Mesenchymal stem cell (in vitro differentiated cells and primary cell): ENCODE data around the gene MACROD2.
"Not testable (repeated sequence)": the region's sequence is repeated elsewhere in the genome, so short reads cannot be mapped to it uniquely, and the experiment has no call there.

ENCODE experiments used
- DNase-seq: peaks from one replicate; pipeline ENCODE4 v3.0.0-alpha.2; 2013
- H2AFZ ChIP-seq: one replicate; pipeline ENCODE4 v1.6.1; 2013; ENCODE audit warnings: low read depth, mild to moderate bottlenecking, control low read depth, inconsistent platforms, low read length, moderate library complexity
- H2AK5ac ChIP-seq: 2 replicates; pipeline ENCODE4 v1.6.1; 2013; ENCODE audit warnings: low read length, moderate library complexity, mild to moderate bottlenecking, inconsistent platforms; ENCODE audit not compliant: severe bottlenecking
- H2BK120ac ChIP-seq: one replicate; pipeline ENCODE4 v1.6.1; 2013; ENCODE audit warnings: low read depth, mild to moderate bottlenecking, inconsistent platforms, low read length, moderate library complexity
- H2BK12ac ChIP-seq, 2 experiments: one replicate each; pipeline ENCODE4 v1.6.1; 2013; ENCODE audit warnings: inconsistent platforms in 2 of 2, low read length in 2 of 2, mild to moderate bottlenecking in 2 of 2, moderate library complexity in 2 of 2, control low read depth in 1 of 2
- H2BK15ac ChIP-seq: one replicate; pipeline ENCODE4 v1.6.1; 2013; ENCODE audit warnings: mild to moderate bottlenecking, low read depth, inconsistent platforms; ENCODE audit not compliant: poor library complexity, severe bottlenecking
- H2BK5ac ChIP-seq: 2 replicates; pipeline ENCODE4 v1.6.1; 2013; ENCODE audit warnings: low read depth, mild to moderate bottlenecking, low read length, control low read depth, inconsistent platforms; ENCODE audit not compliant: poor library complexity, severe bottlenecking
- H3K14ac ChIP-seq, 2 experiments: one replicate each; pipeline ENCODE4 v1.6.1; 2013; ENCODE audit warnings: inconsistent platforms in 2 of 2, low read length in 2 of 2, control low read depth in 1 of 2, mild to moderate bottlenecking in 1 of 2, moderate library complexity in 1 of 2
- H3K18ac ChIP-seq, 2 experiments: one replicate each; pipeline ENCODE4 v1.6.1; 2013; ENCODE audit warnings: inconsistent platforms in 2 of 2, low read length in 2 of 2, control low read depth in 1 of 2, low read depth in 1 of 2, mild to moderate bottlenecking in 1 of 2
- H3K23ac ChIP-seq, 2 experiments: one replicate each; pipeline ENCODE4 v1.6.1; 2013; ENCODE audit warnings: inconsistent platforms in 2 of 2, low read length in 2 of 2, mild to moderate bottlenecking in 2 of 2, moderate library complexity in 2 of 2, control low read depth in 1 of 2
- H3K27ac ChIP-seq: 2 replicates; pipeline ENCODE4 v1.5.1; 2013; ENCODE audit warnings: mild to moderate bottlenecking, moderate library complexity, low read length, control low read depth, inconsistent platforms; ENCODE audit not compliant: poor library complexity, severe bottlenecking
- H3K27me3 ChIP-seq, 2 experiments: 2 replicates each; pipeline versions ENCODE4 v1.6.1 to v1.7.0; 2013; ENCODE audit warnings: low read length in 2 of 2, mild to moderate bottlenecking in 2 of 2, moderate library complexity in 2 of 2, control low read depth in 1 of 2, inconsistent platforms in 1 of 2; ENCODE audit not compliant: control insufficient read depth in 1 of 2, insufficient read depth in 1 of 2
- H3K36me3 ChIP-seq, 2 experiments: 2 replicates each; pipeline versions ENCODE4 v1.6.1 to v1.7.0; 2013; ENCODE audit warnings: low read length in 2 of 2, control low read depth in 1 of 2, inconsistent platforms in 1 of 2, low read depth in 1 of 2, mild to moderate bottlenecking in 1 of 2; ENCODE audit not compliant: insufficient read depth in 2 of 2, control insufficient read depth in 1 of 2
- H3K4ac ChIP-seq, 2 experiments: one replicate each; pipeline ENCODE4 v1.6.1; 2013; ENCODE audit warnings: inconsistent platforms in 2 of 2, low read length in 2 of 2, mild to moderate bottlenecking in 2 of 2, moderate library complexity in 2 of 2, control low read depth in 1 of 2, low read depth in 1 of 2
- H3K4me1 ChIP-seq: 2 replicates; pipeline ENCODE4 v1.6.1; 2013; ENCODE audit warnings: low read depth, low read length, control low read depth; ENCODE audit not compliant: control insufficient read depth, insufficient read depth
- H3K4me2 ChIP-seq: 2 replicates; pipeline ENCODE4 v1.6.1; 2013; ENCODE audit warnings: low read length, mild to moderate bottlenecking, inconsistent platforms; ENCODE audit not compliant: poor library complexity, severe bottlenecking
- H3K4me3 ChIP-seq, 2 experiments: 2 replicates each; pipeline versions ENCODE4 v1.5.1 to v1.7.0; 2013; ENCODE audit warnings: low read length in 2 of 2, mild to moderate bottlenecking in 2 of 2, control low read depth in 1 of 2, low read depth in 1 of 2; ENCODE audit not compliant: insufficient read depth in 1 of 2
- H3K79me1 ChIP-seq: replicated peaks from 2 replicates; pipeline ENCODE4 v1.6.1; 2013; ENCODE audit warnings: mild to moderate bottlenecking, control low read depth, low read length, inconsistent platforms; ENCODE audit not compliant: poor library complexity, severe bottlenecking
- H3K9ac ChIP-seq: 2 replicates; pipeline ENCODE4 v1.7.0; 2013; ENCODE audit warnings: mild to moderate bottlenecking, low read length, moderate library complexity
- H3K9me3 ChIP-seq: 2 replicates; pipeline ENCODE4 v1.7.0; 2013; ENCODE audit warnings: mild to moderate bottlenecking, low read length; ENCODE audit not compliant: control insufficient read depth
- H4K8ac ChIP-seq: one replicate; pipeline ENCODE4 v1.6.1; 2013; ENCODE audit warnings: inconsistent platforms, mild to moderate bottlenecking, low read length, moderate library complexity
- H4K91ac ChIP-seq: one replicate; pipeline ENCODE4 v1.6.1; 2013; ENCODE audit warnings: mild to moderate bottlenecking, low read length, inconsistent platforms
- WGBS: methylation state at CpG from one replicate; pipeline ENCODE4 v1.1.7; 2013; ENCODE audit warnings: mixed read lengths; 5-methylcytosine and 5-hydroxymethylcytosine counted together

MACROD2 gene

GRCh38 chr20:14223806-14224205 lies 228.5 kb downstream of the MACROD2 start:
- Histone ChIP-seq H3K18ac (no peak overlapping the region), H2AK5ac (no peak overlapping the region), H3K27ac (no peak overlapping the region), H2AFZ (no peak overlapping the region), H2BK15ac (no peak overlapping the region), H3K4me2 (no peak overlapping the region), H3K27me3 (no peaks in the 10 kb centered on the region), H3K4me3 (no peak overlapping the region), H4K8ac (no peak overlapping the region), H3K23ac (no peak overlapping the region), H2BK120ac (no peak overlapping the region), H4K91ac (no peak overlapping the region), H2BK5ac (no peak overlapping the region), H3K9me3 (no peaks in the 10 kb centered on the region), H3K9ac (no peak overlapping the region), H3K4me1 (no peaks in the 10 kb centered on the region), H3K14ac (no peak overlapping the region), H3K36me3 (no peaks in the 10 kb centered on the region), H3K79me1 (no peaks in the 10 kb centered on the region), H2BK12ac (no peak overlapping the region), H3K4ac (no peak overlapping the region)
- WGBS, result no CpG with 5 or more reads among the region's 3 CpGs
- DNase-seq, result no peak

DNA sequence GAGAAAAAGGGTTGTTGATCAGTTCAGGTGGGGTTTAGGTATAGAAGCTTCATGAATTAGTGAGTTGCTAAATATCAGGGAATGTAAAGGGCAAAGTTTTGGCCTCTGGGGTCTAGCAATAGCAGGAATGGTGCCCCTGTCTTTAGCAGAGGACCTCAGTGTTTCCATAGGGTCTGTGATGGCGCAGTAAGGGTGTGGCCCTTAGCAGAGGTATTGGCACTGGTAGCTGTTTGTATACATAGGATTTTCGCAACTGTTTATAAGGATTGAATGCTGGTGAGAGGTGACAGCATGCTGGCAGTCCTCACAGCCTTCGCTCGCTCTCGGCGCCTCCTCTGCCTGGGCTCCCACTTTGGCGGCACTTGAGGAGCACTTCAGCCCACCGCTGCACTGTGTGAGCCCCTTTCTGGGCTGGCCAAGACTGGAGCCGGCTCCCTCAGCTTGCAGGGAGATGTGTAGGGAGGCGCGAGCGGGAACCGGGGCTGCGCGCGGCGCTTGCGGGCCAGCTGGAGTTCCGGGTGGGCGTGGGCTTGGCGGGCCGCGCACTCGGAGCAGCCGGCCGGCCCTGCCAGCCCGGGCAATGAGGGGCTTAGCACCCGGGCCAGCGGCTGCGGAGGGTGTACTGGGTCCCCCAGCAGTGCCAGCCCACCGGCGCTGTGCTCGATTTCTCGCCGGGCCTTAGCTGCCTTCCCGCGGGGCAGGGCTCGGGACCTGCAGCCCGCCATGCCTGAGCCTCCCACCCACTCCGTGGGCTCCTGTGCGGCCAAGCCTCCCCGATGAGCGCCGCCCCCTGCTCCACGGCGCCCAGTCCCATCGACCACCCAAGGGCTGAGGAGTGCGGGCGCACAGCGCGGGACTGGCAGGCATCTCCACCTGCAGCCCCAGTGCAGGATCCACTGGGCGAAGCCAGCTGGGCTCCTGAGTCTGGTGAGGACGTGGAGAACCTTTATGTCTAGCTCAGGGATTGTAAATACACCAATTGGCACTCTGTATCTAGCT lies 231.0 kb downstream of the MACROD2 start:
- peak overlapping the region in 1 of 2 experiments; percentile 70 for H3K4me3 ChIP-seq
- not testable (repeated sequence) for H3K36me3 ChIP-seq, H3K18ac ChIP-seq, H3K9me3 ChIP-seq, H2AFZ ChIP-seq, H2BK120ac ChIP-seq, H4K8ac ChIP-seq, H2BK15ac ChIP-seq, H3K27ac ChIP-seq, H3K79me1 ChIP-seq, DNase-seq, H3K4ac ChIP-seq, H3K27me3 ChIP-seq, H4K91ac ChIP-seq, H3K23ac ChIP-seq, H2BK5ac ChIP-seq, H2AK5ac ChIP-seq, H2BK12ac ChIP-seq, H3K4me2 ChIP-seq, H3K14ac ChIP-seq, H3K4me1 ChIP-seq
- 94% methylated on average over 37 of the region's 53 CpGs for WGBS
- peak overlapping the region; percentile 60 for H3K9ac ChIP-seq

GRCh38 chr20:14232650-14233049 lies 237.3 kb downstream of the MACROD2 start:
- H2AK5ac ChIP-seq, result no peak overlapping the region
- H2BK12ac ChIP-seq, result no peak overlapping the region
- no peak overlapping the region for H2AFZ ChIP-seq
- H3K4ac ChIP-seq, result no peak overlapping the region
- H3K36me3 ChIP-seq, result no peaks in the 10 kb centered on the region
- no peaks in the 10 kb centered on the region for H3K4me1 ChIP-seq
- H3K23ac ChIP-seq, result no peak overlapping the region
- no peak overlapping the region for H2BK120ac ChIP-seq
- H3K9ac ChIP-seq, result no peak overlapping the region
- no peaks in the 10 kb centered on the region for H3K27me3 ChIP-seq
- no peak overlapping the region for H3K14ac ChIP-seq
- H2BK15ac ChIP-seq, result no peak overlapping the region
- H3K9me3 ChIP-seq, result no peaks in the 10 kb centered on the region
- DNase-seq, result no peak
- H4K8ac ChIP-seq, result no peak overlapping the region
- 85% methylated on average over 2 of the region's 2 CpGs for WGBS
- no peaks in the 10 kb centered on the region for H3K79me1 ChIP-seq
- no peak overlapping the region for H4K91ac ChIP-seq
- H3K4me3 ChIP-seq, result no peak overlapping the region
- H2BK5ac ChIP-seq, result no peak overlapping the region
- no peak overlapping the region for H3K18ac ChIP-seq
- no peak overlapping the region for H3K4me2 ChIP-seq
- no peak overlapping the region for H3K27ac ChIP-seq

GRCh38 chr20:14234666-14235295 lies 239.5 kb downstream of the MACROD2 start:
- Histone ChIP-seq H3K4ac (no peak overlapping the region), H3K27ac (peak overlapping the region; percentile 5), H3K36me3 (no peaks in the 10 kb centered on the region), H2BK15ac (no peak overlapping the region), H3K9ac (peak overlapping the region; percentile 16), H4K8ac (no peak overlapping the region), H3K4me3 (no peak overlapping the region), H2AK5ac (no peak overlapping the region), H3K23ac (no peak overlapping the region), H4K91ac (no peak overlapping the region), H2BK120ac (no peak overlapping the region), H3K79me1 (no peaks in the 10 kb centered on the region), H2BK12ac (no peak overlapping the region), H3K14ac (no peak overlapping the region), H3K18ac (no peak overlapping the region), H3K27me3 (no peaks in the 10 kb centered on the region), H3K4me1 (no peaks in the 10 kb centered on the region), H3K4me2 (no peak overlapping the region), H3K9me3 (no peaks in the 10 kb centered on the region), H2BK5ac (no peak overlapping the region), H2AFZ (no peak overlapping the region)
- peak; percentile 5 for DNase-seq
- WGBS, result 60% methylated on average over 1 of the region's 2 CpGs
